Gastroesophageal sphincter (tissue), 4 donors: ENCODE results near the gene PPM1M. TPM values are rescaled to one million over a fixed set of nuclear protein-coding genes. Genes with fewer than 3 reads are reported as not detected.

Source experiments
- ATAC-seq: fragments of 150-250 bp; one replicate; pipeline ENCODE4 v1.9.1; 2016; ENCODE audit warnings: mild to moderate bottlenecking, moderate library complexity
- H3K27ac ChIP-seq, 4 donors: fragments of 200-600 bp; sonication (generic) in 3 of 4; 1 replicate in 3 of 4; 2 replicates in 1 of 4; pipeline ENCODE4 v1.5.1; 2016 to 2019
- H3K27me3 ChIP-seq: fragments of 200-600 bp; sonication (generic); one replicate; pipeline ENCODE4 v1.5.1; 2019
- H3K36me3 ChIP-seq, 2 donors: fragments of 200-600 bp; sonication (generic); one replicate each; pipeline ENCODE4 v1.5.1; 2019; ENCODE audit warnings: control low read depth in 1 of 2
- H3K4me1 ChIP-seq, 3 donors: fragments of 200-600 bp; sonication (generic); 1 replicate in 2 of 3; 2 replicates in 1 of 3; pipeline ENCODE4 v1.5.1; 2016 to 2019; ENCODE audit warnings: control low read depth in 2 of 3
- H3K4me3 ChIP-seq, 2 donors: fragments of 200-600 bp; sonication (generic); one replicate each; pipeline ENCODE4 v1.5.1; 2019; ENCODE audit warnings: mild to moderate bottlenecking in 1 of 2, moderate library complexity in 1 of 2
- H3K9me3 ChIP-seq, 3 donors: fragments of 200-600 bp; sonication (generic); one replicate each; pipeline ENCODE4 v1.5.1; 2017 to 2019; ENCODE audit warnings: control low read depth in 2 of 3
- EP300 ChIP-seq: sonication (generic); formaldehyde crosslinking; IDR thresholded peaks from one replicate; pipeline ENCODE4 v1.6.1; 2017; ENCODE audit warnings: antibody characterized with exemption, mild to moderate bottlenecking
- POLR2A ChIP-seq, 2 donors: fragments of 450-650 bp; IDR thresholded peaks; one replicate each; pipeline ENCODE4 v1.6.1; 2017; ENCODE audit warnings: antibody characterized with exemption in 2 of 2, mild to moderate bottlenecking in 2 of 2, moderate library complexity in 1 of 2
- POLR2AphosphoS5 ChIP-seq: sonication (generic); formaldehyde crosslinking; IDR thresholded peaks from one replicate; pipeline ENCODE4 v1.6.1; 2017; ENCODE audit warnings: antibody characterized with exemption
- WGBS, 2 donors: methylation state at CpG; one replicate each; pipeline ENCODE4 v1.1.5; 2018; ENCODE audit warnings: low coverage in 1 of 2; 5-methylcytosine and 5-hydroxymethylcytosine counted together
- total RNA-seq, 4 donors: library from RNA; depleted of rRNA; stranded (reverse); fragments of >200 nt; gene quantifications; one replicate each; pipeline ENCODE4 v1.1.0, GENCODE V29; 2016
- TF ChIP-seq, protein P1 (sequence below), 4 experiments: fragments of 200-600 bp in 2 of 4; fragments of 450-650 bp in 2 of 4; sonication (generic) in 1 of 4; IDR thresholded peaks; one replicate each; pipeline ENCODE4 v1.5.1; 2017 to 2019; ENCODE audit warnings: antibody characterized with exemption in 4 of 4, mild to moderate bottlenecking in 2 of 4, moderate library complexity in 2 of 4

Gene PPM1M
- total RNA-seq, 4 donors from 2014 or later: 20.3 to 36.6 (median 29.9) TPM

DNA sequence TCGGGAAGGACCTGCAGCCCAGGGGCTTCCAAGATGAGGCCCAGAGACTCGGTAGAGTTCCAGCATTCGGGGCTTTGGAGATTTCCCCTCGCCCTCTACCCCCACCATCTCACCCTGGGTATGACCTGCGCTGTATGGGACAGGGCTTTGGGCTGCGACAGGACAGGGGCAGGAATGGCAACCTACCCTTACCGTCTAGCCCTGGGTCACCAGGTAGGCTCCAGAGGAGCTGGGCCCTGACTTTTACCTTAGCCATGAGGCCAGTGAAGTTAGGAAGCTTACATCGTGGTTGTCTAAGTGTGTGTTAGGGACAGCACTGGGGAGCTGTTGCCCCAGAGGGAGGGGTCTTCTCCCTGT is 683 bp downstream of the PPM1M start:
- ATAC-seq: peak; percentile 8
- no peak for TF ChIP-seq POLR2AphosphoS5
- TF ChIP-seq, protein P1, sequence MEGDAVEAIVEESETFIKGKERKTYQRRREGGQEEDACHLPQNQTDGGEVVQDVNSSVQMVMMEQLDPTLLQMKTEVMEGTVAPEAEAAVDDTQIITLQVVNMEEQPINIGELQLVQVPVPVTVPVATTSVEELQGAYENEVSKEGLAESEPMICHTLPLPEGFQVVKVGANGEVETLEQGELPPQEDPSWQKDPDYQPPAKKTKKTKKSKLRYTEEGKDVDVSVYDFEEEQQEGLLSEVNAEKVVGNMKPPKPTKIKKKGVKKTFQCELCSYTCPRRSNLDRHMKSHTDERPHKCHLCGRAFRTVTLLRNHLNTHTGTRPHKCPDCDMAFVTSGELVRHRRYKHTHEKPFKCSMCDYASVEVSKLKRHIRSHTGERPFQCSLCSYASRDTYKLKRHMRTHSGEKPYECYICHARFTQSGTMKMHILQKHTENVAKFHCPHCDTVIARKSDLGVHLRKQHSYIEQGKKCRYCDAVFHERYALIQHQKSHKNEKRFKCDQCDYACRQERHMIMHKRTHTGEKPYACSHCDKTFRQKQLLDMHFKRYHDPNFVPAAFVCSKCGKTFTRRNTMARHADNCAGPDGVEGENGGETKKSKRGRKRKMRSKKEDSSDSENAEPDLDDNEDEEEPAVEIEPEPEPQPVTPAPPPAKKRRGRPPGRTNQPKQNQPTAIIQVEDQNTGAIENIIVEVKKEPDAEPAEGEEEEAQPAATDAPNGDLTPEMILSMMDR (IDR thresholded peaks at IDR 0.05): no peak
- TF ChIP-seq POLR2A (IDR thresholded peaks at IDR 0.05): no peak
- no peak for TF ChIP-seq EP300
- Histone ChIP-seq H3K27ac (peak overlapping the region; percentile 16 to 96 (median 90)), H3K9me3 (no peaks in the 10 kb centered on the region), H3K4me3 (peak overlapping the region; percentile 44 to 66), H3K27me3 (no peaks in the 10 kb centered on the region), H3K4me1 (peaks cover 0 to 40% (median 4%) of the 10 kb centered on the region in 3 donors), H3K36me3 (peaks cover 0 to 36% of the 10 kb centered on the region in 2 donors)
- WGBS, 2 donors: 64% methylated on average over 3 of the region's 8 CpGs; no CpG with 5 or more reads in 1 of the 2 donors

DNA sequence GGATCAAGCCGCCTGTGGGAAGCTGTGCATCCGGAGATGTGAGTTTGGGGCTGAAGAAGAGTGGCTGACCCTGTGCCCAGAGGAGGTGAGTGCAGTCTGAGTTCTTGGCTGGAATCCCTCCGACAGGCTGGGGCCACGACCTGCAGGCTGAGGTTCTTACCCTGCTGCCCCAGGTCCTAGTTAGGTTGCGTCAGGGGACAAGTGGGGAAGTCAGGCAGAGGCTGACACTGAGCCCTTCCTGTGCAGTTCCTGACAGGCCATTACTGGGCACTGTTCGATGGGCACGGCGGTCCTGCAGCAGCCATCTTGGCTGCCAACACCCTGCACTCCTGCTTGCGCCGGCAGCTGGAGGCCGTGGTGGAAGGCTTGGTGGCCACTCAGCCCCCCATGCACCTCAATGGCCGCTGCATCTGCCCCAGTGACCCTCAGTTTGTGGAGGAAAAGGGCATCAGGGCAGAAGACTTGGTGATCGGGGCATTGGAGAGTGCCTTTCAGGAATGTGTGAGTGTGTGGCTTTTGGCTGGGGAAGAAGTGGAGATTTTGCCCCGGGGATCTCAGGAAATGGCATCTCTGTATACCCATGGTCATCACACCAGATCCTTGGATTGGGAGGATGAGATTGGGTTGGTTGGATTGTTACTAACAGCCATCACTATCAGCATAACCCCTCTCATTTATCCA is 1.3 kb downstream of the PPM1M start:
- no peak for ATAC-seq
- H3K9me3 ChIP-seq: no peaks in the 10 kb centered on the region
- TF ChIP-seq, protein P1 (IDR thresholded peaks at IDR 0.05): no peak
- no peak for TF ChIP-seq EP300
- TF ChIP-seq POLR2AphosphoS5: no peak
- TF ChIP-seq POLR2A (IDR thresholded peaks at IDR 0.05): no peak
- peak overlapping the region in 1 of 2 donors; percentile 66 for H3K4me3 ChIP-seq
- no CpG with 5 or more reads among the region's 14 CpGs for WGBS, 2 donors
- peaks cover 0 to 42% of the 10 kb centered on the region in 2 donors for H3K36me3 ChIP-seq
- no peaks in the 10 kb centered on the region for H3K27me3 ChIP-seq
- H3K4me1 ChIP-seq: peaks cover 0 to 40% (median 4%) of the 10 kb centered on the region in 3 donors
- H3K27ac ChIP-seq: peak overlapping the region in 3 of 4 donors; percentile 87 to 96 (median 92)

DNA sequence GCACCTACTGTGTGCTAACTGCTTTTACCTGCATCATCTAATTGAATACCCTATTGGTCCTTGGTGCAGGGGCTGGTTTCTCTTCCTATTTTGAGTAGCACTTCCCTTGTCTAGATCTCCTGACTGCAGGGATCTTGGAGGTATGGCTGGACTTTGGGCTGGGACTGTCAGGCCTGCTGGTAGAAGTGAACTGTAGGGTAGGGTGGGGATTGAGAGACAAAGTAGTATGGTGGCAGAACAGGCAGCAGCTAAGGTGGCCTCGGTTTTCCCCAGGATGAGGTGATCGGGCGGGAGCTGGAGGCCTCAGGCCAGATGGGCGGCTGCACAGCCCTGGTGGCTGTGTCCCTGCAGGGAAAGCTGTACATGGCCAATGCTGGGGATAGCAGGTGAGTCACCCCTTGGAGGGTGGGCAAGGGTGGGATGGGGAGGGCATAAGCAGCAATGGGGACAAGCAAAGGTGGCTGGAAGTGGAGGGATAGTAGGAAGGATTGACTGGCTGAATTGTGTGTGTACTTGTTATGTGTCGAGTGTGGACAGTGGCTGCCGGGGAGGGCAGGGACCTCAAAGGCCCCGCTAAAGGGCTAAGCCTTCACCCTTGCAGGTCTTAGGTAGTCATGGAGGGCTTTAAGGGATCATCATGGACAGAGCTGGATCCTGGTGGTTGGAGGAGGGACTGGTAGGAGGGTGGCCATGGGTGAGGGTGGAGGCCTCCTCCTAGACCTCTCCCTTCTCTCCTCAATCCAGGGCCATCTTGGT is 2.0 kb downstream of the PPM1M start:
- no peak for ATAC-seq
- Histone ChIP-seq H3K9me3 (no peaks in the 10 kb centered on the region), H3K27me3 (no peaks in the 10 kb centered on the region), H3K4me1 (peaks cover 0 to 40% (median 4%) of the 10 kb centered on the region in 3 donors), H3K4me3 (peak overlapping the region in 1 of 2 donors; percentile 66), H3K27ac (peak overlapping the region in 3 of 4 donors; percentile 87 to 96 (median 92)), H3K36me3 (peaks cover 0 to 49% of the 10 kb centered on the region in 2 donors)
- TF ChIP-seq EP300 (no peak), POLR2A (IDR thresholded peaks at IDR 0.05) (no peak), POLR2AphosphoS5 (no peak)
- TF ChIP-seq, protein P1 (IDR thresholded peaks at IDR 0.05): no peak
- 96% methylated on average over 4 of the region's 7 CpGs; no CpG with 5 or more reads in 1 of the 2 donors for WGBS, 2 donors

DNA sequence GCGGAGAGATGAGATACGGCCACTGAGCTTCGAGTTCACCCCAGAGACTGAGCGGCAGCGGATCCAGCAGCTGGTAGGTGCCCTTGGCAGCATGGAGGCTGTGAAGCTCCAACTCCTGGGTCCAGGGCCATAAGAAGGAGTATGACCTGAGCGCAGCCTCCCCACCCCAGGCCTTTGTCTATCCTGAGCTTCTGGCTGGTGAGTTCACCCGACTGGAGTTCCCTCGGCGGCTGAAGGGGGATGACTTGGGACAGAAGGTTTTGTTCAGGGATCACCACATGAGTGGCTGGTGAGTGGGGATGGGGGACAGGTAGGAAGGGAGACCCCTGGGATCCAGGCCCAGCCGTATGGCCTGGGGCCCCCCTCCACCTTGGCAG is 2.6 kb downstream of the PPM1M start:
- peaks cover 0 to 55% of the 10 kb centered on the region in 2 donors for H3K36me3 ChIP-seq
- peaks cover 0 to 41% (median 4%) of the 10 kb centered on the region in 3 donors for H3K4me1 ChIP-seq
- TF ChIP-seq POLR2AphosphoS5: no peak
- TF ChIP-seq, protein P1 (IDR thresholded peaks at IDR 0.05): no peak
- no peak for TF ChIP-seq EP300
- no peak for TF ChIP-seq POLR2A (IDR thresholded peaks at IDR 0.05)

More for the DNA sequence above, 2.6 kb downstream of the PPM1M start:
- WGBS, 2 donors: 40 to 100% methylated on average over 1 of the region's 10 CpGs
- Histone ChIP-seq H3K27me3 (no peaks in the 10 kb centered on the region), H3K4me3 (no peak overlapping the region), H3K9me3 (no peaks in the 10 kb centered on the region), H3K27ac (peak overlapping the region in 3 of 4 donors; percentile 16 to 23 (median 23))
- ATAC-seq: no peak
